ENCODE measurements around the gene RPUSD4. TPM values are rescaled to one million over a fixed set of nuclear protein-coding genes. Genes with fewer than 3 reads are reported as not detected.
A peak's percentile ranks its signal among the peaks of the same experiment; 100 is the strongest.

The RPUSD4 gene
- total and polyA plus RNA-seq, 9 of the 15 experiments (the other 6 are each of a cell fraction or from before 2014, with no cell fraction given), result 27.4 to 56.2 (median 44.6) TPM

GRCh38 chr11:126176853-126177470, 34.5 kb downstream of the RPUSD4 start:
- in situ Hi-C loops (cut with MboI), result no loop called here
- no peak overlapping the region for H3K4me2 ChIP-seq (ENCODE audit: insufficient read depth, low read length)
- CTCF ChIA-PET (ENCODE audit: low intra/inter-chr PET ratio), result no interaction called here

More at GRCh38 chr11:126176853-126177470, 34.5 kb downstream of the RPUSD4 start:
- no peaks in the 10 kb centered on the region for H4K20me1 ChIP-seq (replicated peaks; ENCODE audit: control insufficient read depth, insufficient read depth, low read length)
- H3K36me3 ChIP-seq (ENCODE audit: control insufficient read depth, insufficient read depth, low read length), result no peaks in the 10 kb centered on the region
- peak overlapping the region in 1 of 2 experiments; percentile 5; a peak in 1 of 4 replicates for H3K9ac ChIP-seq (ENCODE audit: insufficient read depth in 1 of 2, low read depth in 2 of 2, low read length in 2 of 2)
- POLR2A ChIA-PET, result no interaction called here
- H3K79me2 ChIP-seq (ENCODE audit: control insufficient read depth, insufficient read depth, low read length), result no peaks in the 10 kb centered on the region
- H3K9me1 ChIP-seq (ENCODE audit: control insufficient read depth, insufficient read depth, low read length), result no peaks in the 10 kb centered on the region
- ATAC-seq (peak; percentile 29), FAIRE-seq (no peak), DNase-seq (ENCODE audit: extremely low read depth in 1 of 4, low spot score in 3 of 4) (no peak)
- H3K4me3 ChIP-seq, result no peak overlapping the region
- peaks cover 39 to 49% of the 10 kb centered on the region in 2 experiments for H3K27me3 ChIP-seq (ENCODE audit: control insufficient read depth in 2 of 2, insufficient read depth in 2 of 2, low read length in 2 of 2)
- no peak for TF ChIP-seq MAFF (IDR thresholded peaks at IDR 0.05; ENCODE audit: low read length)
- TF ChIP-seq E2F1 (CRISPR knock-in tag; IDR thresholded peaks at IDR 0.05), result no peak
- no peak for TF ChIP-seq ZNF707 (CRISPR knock-in tag; conservative IDR thresholded peaks at IDR 0.05)
- TF ChIP-seq NFE2L1 (tag; IDR thresholded peaks at IDR 0.05; ENCODE audit: borderline replicate concordance, low read depth), result no peak
- no peak for TF ChIP-seq HNRNPL (IDR thresholded peaks at IDR 0.05; ENCODE audit: low read depth, low read length)
- no peak for TF ChIP-seq ZNF76 (CRISPR knock-in tag; IDR thresholded peaks at IDR 0.05; ENCODE audit: borderline replicate concordance)
- TF ChIP-seq ZFPM2 (CRISPR knock-in tag; IDR thresholded peaks at IDR 0.05), result no peak
- TF ChIP-seq ZNF584 (CRISPR knock-in tag; IDR thresholded peaks at IDR 0.05; ENCODE audit: low read depth), result no peak
- no peak for TF ChIP-seq CHD4 (IDR thresholded peaks at IDR 0.05; ENCODE audit: insufficient read depth, insufficient replicate concordance, low read depth, low read length, poor library complexity, severe bottlenecking)
- no peak for TF ChIP-seq MEF2D (tag; conservative IDR thresholded peaks at IDR 0.05; ENCODE audit: low read depth)
- TF ChIP-seq MYNN (IDR thresholded peaks at IDR 0.05), result no peak
- TF ChIP-seq MYNN (CRISPR knock-in tag; IDR thresholded peaks at IDR 0.05), result no peak
- no peak for TF ChIP-seq BRD9 (IDR thresholded peaks at IDR 0.05; ENCODE audit: low read depth, partially characterized antibody)
- TF ChIP-seq ESRRA (IDR thresholded peaks at IDR 0.05; ENCODE audit: borderline replicate concordance, low read depth), result no peak
- TF ChIP-seq TRIM25 (IDR thresholded peaks at IDR 0.05; ENCODE audit: borderline replicate concordance), result no peak
- TF ChIP-seq E2F6 (IDR thresholded peaks at IDR 0.05; ENCODE audit: borderline replicate concordance in 1 of 2, extremely low read depth in 1 of 2, insufficient read depth in 1 of 2, insufficient read length in 1 of 2, low read depth in 1 of 2, low read length in 1 of 2, poor library complexity in 1 of 2, severe bottlenecking in 1 of 2), result no peak
- TF ChIP-seq ETV1 (tag; conservative IDR thresholded peaks at IDR 0.05; ENCODE audit: low read depth), result no peak
- no peak overlapping the region for H3K27ac ChIP-seq (ENCODE audit: extremely low read depth, low read depth, low read length)
- no peak overlapping the region for H2AFZ ChIP-seq (ENCODE audit: low read depth, low read length)
- 6% methylated on average over 8 of the region's 8 CpGs for WGBS (ENCODE audit: insufficient coverage, low coverage, missing lambda C conversion rate)
- intact Hi-C loops (cut with micrococcal nuclease), result no loop called here
- BruUV-seq (replicated peaks), result no TSS peak
- no peaks in the 10 kb centered on the region for H3K4me1 ChIP-seq (replicated peaks in 1 of 2; ENCODE audit: control insufficient read depth in 2 of 2, insufficient read depth in 2 of 2, low read length in 2 of 2)
- H3K9me3 ChIP-seq (replicated peaks; ENCODE audit: control insufficient read depth, insufficient read depth, low read depth, low read length), result peaks cover 5% of the 10 kb centered on the region; the same call in 1 of the 2 replicates

Measured in K562 (cell line).